IPS DF 6.9 (cell line): ENCODE results near the gene CA5A.
"Not testable (repeated sequence)": the region's sequence is repeated elsewhere in the genome, so short reads cannot be mapped to it uniquely, and the experiment has no call there.

Experiments
- DNase-seq: peaks from one replicate; pipeline ENCODE4 v3.0.0-alpha.2; 2013; ENCODE audit warnings: low read depth, low spot score
- H3K27ac ChIP-seq: one replicate; pipeline ENCODE4 v1.5.1; 2013; ENCODE audit warnings: low read length, control low read depth
- H3K27me3 ChIP-seq: 2 replicates; pipeline ENCODE4 v1.6.1; 2013; ENCODE audit warnings: mild to moderate bottlenecking, low read length; ENCODE audit not compliant: control insufficient read depth, insufficient read depth
- H3K36me3 ChIP-seq: 2 replicates; pipeline ENCODE4 v1.6.1; 2013; ENCODE audit warnings: low read length; ENCODE audit not compliant: control insufficient read depth, insufficient read depth
- H3K4me1 ChIP-seq: 2 replicates; pipeline ENCODE4 v1.6.1; 2013; ENCODE audit warnings: low read length; ENCODE audit not compliant: control insufficient read depth, insufficient read depth
- H3K4me3 ChIP-seq: 2 replicates; pipeline ENCODE4 v1.5.1; 2013; ENCODE audit warnings: mild to moderate bottlenecking, low read length
- H3K9me3 ChIP-seq: 2 replicates; pipeline ENCODE4 v1.6.1; 2013; ENCODE audit warnings: low read length, inconsistent platforms; ENCODE audit not compliant: control insufficient read depth, insufficient read depth
- WGBS: extraction: QIAGEN DNeasy Blood & Tissue Kit; methylation state at CpG from one replicate; pipeline ENCODE4 v1.1.7; 2013; ENCODE audit warnings: mixed read lengths, missing lambda C conversion rate; ENCODE audit not compliant: insufficient read length, insufficient coverage; 5-methylcytosine and 5-hydroxymethylcytosine counted together

CA5A gene

GRCh38 chr16:87895641-87896141, 40.6 kb downstream of the CA5A start:
- no peaks in the 10 kb centered on the region for H3K36me3 ChIP-seq
- no peaks in the 10 kb centered on the region for H3K4me1 ChIP-seq
- no peaks in the 10 kb centered on the region for H3K27me3 ChIP-seq
- H3K27ac ChIP-seq = no peak overlapping the region
- no peak overlapping the region for H3K4me3 ChIP-seq
- no peaks in the 10 kb centered on the region for H3K9me3 ChIP-seq
- DNase-seq = no peak
- WGBS = no CpG with 5 or more reads among the region's 10 CpGs

GRCh38 chr16:87894005-87894404, 42.3 kb downstream of the CA5A start:
- H3K36me3 ChIP-seq = not testable (repeated sequence)

GRCh38 chr16:87891764-87892163, 44.6 kb downstream of the CA5A start:
- Histone ChIP-seq H3K4me1 (no peaks in the 10 kb centered on the region), H3K27me3 (no peaks in the 10 kb centered on the region), H3K9me3 (no peaks in the 10 kb centered on the region), H3K27ac (no peak overlapping the region), H3K36me3 (no peaks in the 10 kb centered on the region), H3K4me3 (no peak overlapping the region)
- DNase-seq = no peak
- WGBS = no CpG with 5 or more reads among the region's 21 CpGs

More at GRCh38 chr16:87894005-87894404, 42.3 kb downstream of the CA5A start:
- not testable (repeated sequence) for H3K27me3 ChIP-seq, DNase-seq, H3K4me1 ChIP-seq, H3K27ac ChIP-seq, H3K9me3 ChIP-seq, H3K4me3 ChIP-seq
- WGBS = no CpG with 5 or more reads among the region's 4 CpGs

GRCh38 chr16:87889762-87890161, 46.6 kb downstream of the CA5A start:
- not testable (repeated sequence) for H3K27ac ChIP-seq, H3K9me3 ChIP-seq, H3K36me3 ChIP-seq, H3K27me3 ChIP-seq, DNase-seq, H3K4me1 ChIP-seq, H3K4me3 ChIP-seq
- no CpG with 5 or more reads among the region's 10 CpGs for WGBS

- H3K36me3 ChIP-seq, H3K4me3 ChIP-seq, DNase-seq, H3K9me3 ChIP-seq, H3K27ac ChIP-seq, H3K4me1 ChIP-seq, H3K27me3 ChIP-seq: not testable (repeated sequence)
- WGBS = no CpG with 5 or more reads among the region's 7 CpGs
Observed at GRCh38 chr16:87888346-87888745, 48.0 kb downstream of the CA5A start.

GRCh38 chr16:87887931-87888330, 48.4 kb downstream of the CA5A start:
- not testable (repeated sequence) for H3K27ac ChIP-seq, H3K27me3 ChIP-seq, H3K9me3 ChIP-seq, H3K36me3 ChIP-seq, H3K4me1 ChIP-seq, H3K4me3 ChIP-seq, DNase-seq
- no CpG with 5 or more reads among the region's 8 CpGs for WGBS

- DNase-seq = not testable (repeated sequence)
Observed at GRCh38 chr16:87885371-87885967, 50.9 kb downstream of the CA5A start.

GRCh38 chr16:87882436-87883019, 53.8 kb downstream of the CA5A start:
- H3K4me3 ChIP-seq = no peak overlapping the region
- no CpG with 5 or more reads among the region's 29 CpGs for WGBS
- H3K4me1 ChIP-seq = no peaks in the 10 kb centered on the region; the same call in 1 of the 2 replicates
- H3K27ac ChIP-seq = no peak overlapping the region
- H3K9me3 ChIP-seq = no peaks in the 10 kb centered on the region
- DNase-seq = no peak
- H3K27me3 ChIP-seq = no peaks in the 10 kb centered on the region
- H3K36me3 ChIP-seq = no peaks in the 10 kb centered on the region

More at GRCh38 chr16:87885371-87885967, 50.9 kb downstream of the CA5A start:
- not testable (repeated sequence) for H3K4me3 ChIP-seq, H3K36me3 ChIP-seq, H3K9me3 ChIP-seq, H3K27ac ChIP-seq, H3K4me1 ChIP-seq, H3K27me3 ChIP-seq
- WGBS = no CpG with 5 or more reads among the region's 8 CpGs

GRCh38 chr16:87881324-87882200, 54.8 kb downstream of the CA5A start:
- no peaks in the 10 kb centered on the region for H3K36me3 ChIP-seq
- H3K4me3 ChIP-seq = no peak overlapping the region
- no peaks in the 10 kb centered on the region for H3K9me3 ChIP-seq
- no peak for DNase-seq
- no CpG with 5 or more reads among the region's 24 CpGs for WGBS
- no peaks in the 10 kb centered on the region for H3K27me3 ChIP-seq
- H3K4me1 ChIP-seq = no peaks in the 10 kb centered on the region; the same call in 1 of the 2 replicates
- no peak overlapping the region for H3K27ac ChIP-seq

GRCh38 chr16:87880117-87880696, 56.1 kb downstream of the CA5A start:
- WGBS = no CpG with 5 or more reads among the region's 17 CpGs
- H3K36me3 ChIP-seq = no peaks in the 10 kb centered on the region
- no peaks in the 10 kb centered on the region for H3K27me3 ChIP-seq
- H3K9me3 ChIP-seq = no peaks in the 10 kb centered on the region
- H3K4me3 ChIP-seq = no peak overlapping the region
- no peak for DNase-seq
- H3K4me1 ChIP-seq = no peaks in the 10 kb centered on the region; the same call in 1 of the 2 replicates
- H3K27ac ChIP-seq = no peak overlapping the region
